HEK293 (cell line): ENCODE results near the gene BBS9.

Source experiments
- GFI1B ChIP-seq: fragments of 450-650 bp; formaldehyde crosslinking; IDR thresholded peaks from 2 replicates; pipeline ENCODE4 v1.5.1; 2016; ENCODE audit warnings: missing biosample characterization, missing genetic modification characterization
- GLI4 ChIP-seq: fragments of 450-650 bp; formaldehyde crosslinking; IDR thresholded peaks from 2 replicates; pipeline ENCODE4 v1.5.1; 2016; ENCODE audit warnings: missing biosample characterization, missing genetic modification characterization
- HIC1 ChIP-seq: fragments of 450-650 bp; formaldehyde crosslinking; IDR thresholded peaks from 2 replicates; pipeline ENCODE4 v1.5.1; 2016; ENCODE audit warnings: missing biosample characterization, missing genetic modification characterization
- ZFP3 ChIP-seq: fragments of 450-650 bp; formaldehyde crosslinking; IDR thresholded peaks from 2 replicates; pipeline ENCODE4 v1.5.1; 2016; ENCODE audit warnings: low read depth, missing biosample characterization, missing genetic modification characterization
- ZNF112 ChIP-seq: fragments of 450-650 bp; formaldehyde crosslinking; IDR thresholded peaks from 2 replicates; pipeline ENCODE4 v1.5.0; 2017; ENCODE audit warnings: missing biosample characterization, missing genetic modification characterization
- ZNF350 ChIP-seq: fragments of 450-650 bp; formaldehyde crosslinking; IDR thresholded peaks from 2 replicates; pipeline ENCODE4 v1.5.0; 2017; ENCODE audit warnings: missing biosample characterization, mild to moderate bottlenecking, missing genetic modification characterization
- ZNF654 ChIP-seq: fragments of 450-650 bp; formaldehyde crosslinking; IDR thresholded peaks from 2 replicates; pipeline ENCODE4 v1.5.1; 2016; ENCODE audit warnings: low read depth, missing biosample characterization, missing genetic modification characterization
- ZNF701 ChIP-seq: fragments of 450-650 bp; formaldehyde crosslinking; IDR thresholded peaks from 2 replicates; pipeline ENCODE4 v1.5.1; 2016; ENCODE audit warnings: missing biosample characterization, missing genetic modification characterization
- ZSCAN18 ChIP-seq: fragments of 450-650 bp; formaldehyde crosslinking; IDR thresholded peaks from 2 replicates; pipeline ENCODE4 v1.5.1; 2016; ENCODE audit warnings: missing biosample characterization, missing genetic modification characterization
- ZXDB ChIP-seq: fragments of 450-650 bp; formaldehyde crosslinking; IDR thresholded peaks from 2 replicates; pipeline ENCODE4 v1.5.1; 2016; ENCODE audit warnings: missing biosample characterization, missing genetic modification characterization
- TF ChIP-seq, protein P1 (sequence below): fragments of 450-650 bp; formaldehyde crosslinking; IDR thresholded peaks from 2 replicates; pipeline ENCODE4 v1.5.1; 2016; ENCODE audit warnings: missing biosample characterization, missing genetic modification characterization

- TF ChIP-seq, protein P1, sequence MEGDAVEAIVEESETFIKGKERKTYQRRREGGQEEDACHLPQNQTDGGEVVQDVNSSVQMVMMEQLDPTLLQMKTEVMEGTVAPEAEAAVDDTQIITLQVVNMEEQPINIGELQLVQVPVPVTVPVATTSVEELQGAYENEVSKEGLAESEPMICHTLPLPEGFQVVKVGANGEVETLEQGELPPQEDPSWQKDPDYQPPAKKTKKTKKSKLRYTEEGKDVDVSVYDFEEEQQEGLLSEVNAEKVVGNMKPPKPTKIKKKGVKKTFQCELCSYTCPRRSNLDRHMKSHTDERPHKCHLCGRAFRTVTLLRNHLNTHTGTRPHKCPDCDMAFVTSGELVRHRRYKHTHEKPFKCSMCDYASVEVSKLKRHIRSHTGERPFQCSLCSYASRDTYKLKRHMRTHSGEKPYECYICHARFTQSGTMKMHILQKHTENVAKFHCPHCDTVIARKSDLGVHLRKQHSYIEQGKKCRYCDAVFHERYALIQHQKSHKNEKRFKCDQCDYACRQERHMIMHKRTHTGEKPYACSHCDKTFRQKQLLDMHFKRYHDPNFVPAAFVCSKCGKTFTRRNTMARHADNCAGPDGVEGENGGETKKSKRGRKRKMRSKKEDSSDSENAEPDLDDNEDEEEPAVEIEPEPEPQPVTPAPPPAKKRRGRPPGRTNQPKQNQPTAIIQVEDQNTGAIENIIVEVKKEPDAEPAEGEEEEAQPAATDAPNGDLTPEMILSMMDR (tag by site-specific recombination), result no peak
- TF ChIP-seq ZNF654, result no peak
- TF ChIP-seq ZNF112 (tag by site-specific recombination), result no peak
- no peak for TF ChIP-seq ZNF701 (tag by site-specific recombination)
- no peak for TF ChIP-seq ZXDB (tag by site-specific recombination)
- no peak for TF ChIP-seq ZNF350 (tag by site-specific recombination)
- no peak for TF ChIP-seq ZFP3 (tag by site-specific recombination)
- no peak for TF ChIP-seq GFI1B (tag by site-specific recombination)
- no peak for TF ChIP-seq HIC1 (tag by site-specific recombination)
- TF ChIP-seq GLI4 (tag by site-specific recombination), result no peak
- TF ChIP-seq ZSCAN18 (tag by site-specific recombination), result no peak
Measured at GRCh38 chr7:33399528-33400213, 270.3 kb downstream of the BBS9 start.
